Central memory CD8-positive, alpha-beta T cell (primary cell): ENCODE results near the gene SINHCAF.
"Not testable (repeated sequence)": the region's sequence is repeated elsewhere in the genome, so short reads cannot be mapped to it uniquely, and the experiment has no call there.

Experiments
- ATAC-seq: fragments of 150-1000 bp; cut with Tn5 transposase; replicated peaks from 2 replicates; pipeline ENCODE4 v1.10.0; 2022; ENCODE audit warnings: mild to moderate bottlenecking, moderate FRiP score, moderate number of reproducible peaks; ENCODE audit not compliant: poor library complexity, severe bottlenecking; ENCODE audit errors: extremely low read depth
- DNase-seq, 2 donors: peaks; one replicate each; pipeline ENCODE4 v3.0.0; 2021; ENCODE audit warnings: low spot score in 2 of 2
- H3K27ac Mint-ChIP-seq: one replicate; pipeline ENCODE4 v1.8.0; 2022; ENCODE audit warnings: low read depth, mild to moderate bottlenecking, moderate library complexity, mixed read lengths
- H3K27me3 Mint-ChIP-seq: one replicate; pipeline ENCODE4 v1.8.0; 2022; ENCODE audit warnings: mixed read lengths
- H3K36me3 Mint-ChIP-seq: one replicate; pipeline ENCODE4 v1.8.0; 2022; ENCODE audit warnings: mild to moderate bottlenecking, moderate library complexity, mixed read lengths; ENCODE audit not compliant: insufficient read depth
- H3K4me1 Mint-ChIP-seq: one replicate; pipeline ENCODE4 v1.8.0; 2022; ENCODE audit warnings: mixed read lengths
- H3K4me3 Mint-ChIP-seq: one replicate; pipeline ENCODE4 v1.8.0; 2022; ENCODE audit warnings: mild to moderate bottlenecking, moderate library complexity, mixed read lengths
- H3K9me3 Mint-ChIP-seq: one replicate; pipeline ENCODE4 v1.8.0; 2022; ENCODE audit warnings: mixed read lengths

Gene SINHCAF

DNA sequence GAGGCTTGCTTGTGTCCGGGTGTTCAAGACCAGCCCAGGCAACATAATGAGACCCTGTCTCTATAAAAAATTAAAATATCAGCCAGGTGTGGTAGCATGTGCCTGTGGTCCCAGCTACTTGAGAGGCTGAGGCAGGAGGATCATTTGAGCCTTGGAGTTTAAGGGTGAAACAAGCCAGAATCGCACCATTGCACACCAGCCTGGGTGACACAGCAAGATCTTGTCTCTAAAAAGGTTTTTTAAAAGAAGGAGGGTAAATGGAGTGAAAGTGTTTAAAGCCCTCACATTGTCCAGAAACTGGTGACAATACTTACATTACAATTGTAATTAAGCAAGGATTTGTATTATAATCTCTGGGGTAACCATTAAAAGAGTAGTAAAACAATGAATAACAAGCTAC lies 64.2 kb downstream of the SINHCAF start:
- Mint-ChIP-seq H3K36me3 (no peaks in the 10 kb centered on the region), H3K4me1 (no peaks in the 10 kb centered on the region), H3K4me3 (no peak overlapping the region), H3K27me3 (no peaks in the 10 kb centered on the region), H3K9me3 (no peaks in the 10 kb centered on the region), H3K27ac (no peak overlapping the region)
- DNase-seq (no peak), ATAC-seq (no peak)

DNA sequence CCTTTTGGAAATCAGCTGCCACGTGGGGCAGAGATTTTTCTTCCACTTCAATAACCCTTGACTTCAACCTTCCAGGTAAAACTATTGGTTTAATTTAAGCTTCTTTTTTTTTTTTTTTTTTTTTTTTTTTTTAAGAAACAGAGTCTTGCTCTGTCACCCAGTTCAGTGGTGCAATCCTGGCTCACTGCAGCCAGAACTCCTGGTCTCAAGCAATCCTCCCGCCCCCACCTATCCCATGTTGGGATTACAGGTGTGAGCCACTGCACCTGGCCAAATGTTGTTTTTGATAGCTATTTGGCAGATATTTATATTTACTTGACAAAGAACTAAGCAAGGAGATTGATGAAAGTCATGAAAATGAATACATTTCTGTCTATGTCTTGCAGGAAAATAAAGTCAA lies 65.1 kb downstream of the SINHCAF start:
- no peak overlapping the region for H3K4me3 Mint-ChIP-seq
- no peaks in the 10 kb centered on the region for H3K9me3 Mint-ChIP-seq
- H3K4me1 Mint-ChIP-seq, result no peaks in the 10 kb centered on the region
- no peak overlapping the region for H3K27ac Mint-ChIP-seq
- ATAC-seq (no peak), DNase-seq (no peak)
- H3K36me3 Mint-ChIP-seq, result no peaks in the 10 kb centered on the region
- no peaks in the 10 kb centered on the region for H3K27me3 Mint-ChIP-seq

DNA sequence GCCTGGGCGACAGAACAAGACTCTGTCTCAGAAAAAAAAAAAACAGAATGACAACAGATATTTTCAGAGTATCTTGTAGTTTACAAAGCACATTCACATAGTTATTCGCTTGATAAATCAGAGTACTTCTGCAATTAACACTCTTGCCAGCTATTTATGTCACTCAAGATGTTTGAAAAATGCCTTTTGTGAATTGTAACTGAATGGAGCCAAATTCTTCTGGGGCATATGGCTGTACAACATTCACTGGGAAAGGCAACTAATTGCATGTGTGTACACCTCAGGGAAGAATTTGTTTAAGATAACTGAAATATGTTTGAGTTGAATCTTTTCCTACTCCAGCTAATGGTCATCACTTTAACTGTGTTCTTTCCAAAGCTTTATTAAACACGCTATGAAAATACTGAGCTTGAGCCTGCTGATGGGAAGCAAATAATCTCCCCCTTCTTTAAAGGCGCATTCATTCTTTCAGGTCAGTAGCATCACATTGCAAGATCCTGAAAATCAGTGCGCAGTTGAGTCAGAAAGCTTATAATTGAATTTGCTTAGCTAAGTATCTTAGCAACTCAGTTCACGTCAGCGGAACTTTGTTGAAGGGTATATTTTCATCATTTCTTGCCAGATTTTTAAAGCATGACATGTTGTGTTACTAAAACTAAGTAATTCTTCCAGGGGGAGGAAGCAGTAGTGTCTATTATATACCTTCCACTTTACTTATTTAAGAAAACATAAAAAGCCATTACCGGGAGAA lies 66.6 kb downstream of the SINHCAF start:
- DNase-seq (no peak), ATAC-seq (no peak)
- no peaks in the 10 kb centered on the region for H3K9me3 Mint-ChIP-seq
- H3K27ac Mint-ChIP-seq, result no peak overlapping the region
- no peaks in the 10 kb centered on the region for H3K4me1 Mint-ChIP-seq
- H3K27me3 Mint-ChIP-seq, result no peaks in the 10 kb centered on the region
- H3K36me3 Mint-ChIP-seq, result no peaks in the 10 kb centered on the region
- H3K4me3 Mint-ChIP-seq, result no peak overlapping the region

DNA sequence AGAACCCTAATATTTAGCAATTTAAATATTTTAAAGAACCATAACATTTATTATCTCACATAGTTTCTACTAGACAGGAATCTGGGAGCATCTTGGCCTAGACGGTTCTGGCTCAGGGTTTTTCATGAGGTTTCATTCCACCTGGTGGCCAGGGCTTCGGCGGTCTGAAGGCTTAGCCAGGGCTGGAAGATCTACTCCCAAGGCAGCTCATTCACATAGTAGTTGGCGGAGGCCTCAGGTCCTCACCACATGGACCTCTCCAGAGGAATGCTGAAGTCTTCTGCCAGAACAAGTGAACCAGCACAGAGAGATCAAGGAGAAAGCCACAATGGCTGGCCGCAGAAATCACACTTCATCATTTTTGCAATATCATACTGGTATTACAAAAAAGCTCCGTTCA lies 68.2 kb downstream of the SINHCAF start:
- no peaks in the 10 kb centered on the region for H3K27me3 Mint-ChIP-seq
- no peaks in the 10 kb centered on the region for H3K9me3 Mint-ChIP-seq
- H3K36me3 Mint-ChIP-seq, result no peaks in the 10 kb centered on the region
- DNase-seq (no peak), ATAC-seq (no peak)
- H3K4me1 Mint-ChIP-seq, result no peaks in the 10 kb centered on the region
- H3K4me3 Mint-ChIP-seq, result no peak overlapping the region
- H3K27ac Mint-ChIP-seq, result no peak overlapping the region

DNA sequence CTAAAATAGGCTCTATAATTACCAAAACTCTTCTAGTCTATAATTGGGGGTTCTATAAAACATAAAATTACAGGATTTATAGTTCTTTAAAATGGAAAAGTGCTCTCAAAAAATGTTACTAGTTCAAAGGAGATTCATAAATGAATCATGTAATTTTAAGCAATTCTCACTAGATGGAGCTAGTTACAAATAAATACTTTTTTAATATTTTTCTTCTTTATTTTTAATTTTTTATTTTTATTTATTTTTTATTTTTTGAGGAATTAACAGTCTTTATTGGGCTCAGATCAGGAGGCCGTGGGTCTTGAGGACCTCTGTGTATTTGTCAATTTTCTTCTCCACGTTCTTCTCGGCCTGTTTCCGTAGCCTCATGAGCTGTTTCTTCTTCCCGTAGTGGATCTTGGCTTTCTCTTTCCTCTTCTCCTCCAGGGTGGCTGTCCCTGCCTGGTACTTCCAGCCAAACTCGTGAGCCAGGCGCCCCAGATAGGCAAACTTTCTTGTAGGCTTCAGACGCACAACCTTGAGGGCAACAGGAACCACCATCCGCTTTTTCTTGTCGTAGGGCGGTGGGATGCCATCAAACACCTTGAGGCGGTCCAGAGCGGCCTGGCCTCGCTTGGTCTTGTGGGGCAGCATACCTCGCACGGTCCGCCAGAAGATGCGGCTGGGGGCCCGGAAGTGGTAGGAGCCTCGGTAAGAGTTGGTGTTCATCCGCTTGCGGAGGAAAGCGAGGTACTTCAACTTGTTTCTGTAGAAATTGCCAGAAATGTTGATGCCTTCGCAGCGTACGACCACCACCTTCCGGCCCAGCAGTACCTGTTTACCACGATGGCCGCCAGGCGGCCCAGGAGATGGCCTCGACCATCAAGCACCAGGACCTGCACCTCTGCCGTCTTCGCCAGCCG lies 74.0 kb downstream of the SINHCAF start:
- not testable (repeated sequence) for H3K4me1 Mint-ChIP-seq, DNase-seq, H3K9me3 Mint-ChIP-seq, ATAC-seq, H3K36me3 Mint-ChIP-seq
- peak overlapping the region; percentile 85 for H3K27ac Mint-ChIP-seq
- H3K4me3 Mint-ChIP-seq, result peak overlapping the region; percentile 78
- H3K27me3 Mint-ChIP-seq, result peaks cover 11% of the 10 kb centered on the region

DNA sequence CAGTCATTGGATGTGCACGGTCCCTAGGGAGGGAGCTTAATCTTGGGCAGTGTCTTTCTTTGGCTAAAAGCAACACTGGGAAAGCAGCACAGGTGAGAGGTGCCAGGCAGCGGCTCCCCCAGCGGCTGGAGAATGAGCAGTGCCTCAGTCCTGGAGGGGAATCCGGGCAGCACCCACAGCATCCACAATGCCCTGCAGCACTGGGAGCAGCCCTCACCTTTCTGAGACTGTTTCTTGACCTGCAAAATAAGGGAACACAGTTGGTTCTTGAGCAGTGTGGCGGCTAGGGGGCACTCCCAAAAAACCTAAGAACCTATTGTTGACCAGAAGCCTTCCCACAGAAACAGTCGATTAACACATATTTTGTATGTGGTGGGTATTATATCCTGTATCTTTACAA lies 75.8 kb downstream of the SINHCAF start:
- H3K9me3 Mint-ChIP-seq, result no peaks in the 10 kb centered on the region
- H3K27ac Mint-ChIP-seq, result no peak overlapping the region
- DNase-seq (no peak), ATAC-seq (no peak)
- no peaks in the 10 kb centered on the region for H3K36me3 Mint-ChIP-seq
- no peaks in the 10 kb centered on the region for H3K4me1 Mint-ChIP-seq
- H3K4me3 Mint-ChIP-seq, result no peak overlapping the region
- peaks cover 11% of the 10 kb centered on the region for H3K27me3 Mint-ChIP-seq

DNA sequence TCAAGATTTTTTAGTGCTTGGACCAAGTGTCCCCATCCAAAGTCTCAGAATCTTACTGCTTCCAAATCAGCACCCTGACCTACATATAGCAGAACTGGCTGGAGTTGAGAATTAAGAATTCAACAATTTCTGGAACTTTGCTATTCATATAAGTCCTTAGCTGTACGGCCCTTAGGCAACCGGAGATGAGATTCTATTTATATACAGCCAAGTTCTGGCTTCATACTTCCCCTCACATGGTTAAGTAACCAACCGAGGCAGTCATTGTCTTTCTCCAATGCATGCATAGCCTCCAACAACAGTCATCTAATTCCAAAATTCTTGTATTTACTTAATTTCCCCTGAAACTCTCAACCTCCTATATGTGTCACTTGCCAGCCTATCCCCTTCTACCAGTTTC lies 76.6 kb downstream of the SINHCAF start:
- no peaks in the 10 kb centered on the region for H3K36me3 Mint-ChIP-seq
- no peaks in the 10 kb centered on the region for H3K9me3 Mint-ChIP-seq
- H3K27ac Mint-ChIP-seq, result no peak overlapping the region
- H3K4me3 Mint-ChIP-seq, result no peak overlapping the region
- no peak for DNase-seq
- H3K4me1 Mint-ChIP-seq, result no peaks in the 10 kb centered on the region
- H3K27me3 Mint-ChIP-seq, result peaks cover 11% of the 10 kb centered on the region
- ATAC-seq, result no peak

DNA sequence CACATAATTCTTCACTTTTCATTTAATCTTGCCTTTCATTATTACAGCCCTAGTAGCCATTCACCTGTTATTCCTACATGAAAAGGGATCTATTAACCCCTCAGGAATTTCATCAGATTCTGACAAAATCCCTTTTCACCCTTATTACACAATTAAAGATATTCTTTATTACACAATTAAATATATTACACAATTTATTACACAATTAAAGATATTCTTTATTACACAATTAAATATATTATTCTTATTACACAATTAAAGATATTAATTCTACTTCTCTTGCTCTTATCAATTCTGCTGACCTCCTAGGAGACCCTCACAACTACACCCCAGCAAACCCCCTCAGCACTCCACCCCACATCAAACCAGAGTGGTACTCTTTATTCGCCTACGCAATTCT lies 77.1 kb downstream of the SINHCAF start:
- H3K4me3 Mint-ChIP-seq, result no peak overlapping the region
- H3K9me3 Mint-ChIP-seq, result no peaks in the 10 kb centered on the region
- H3K27me3 Mint-ChIP-seq, result peaks cover 11% of the 10 kb centered on the region
- no peak overlapping the region for H3K27ac Mint-ChIP-seq
- no peak for DNase-seq
- no peak for ATAC-seq
- H3K36me3 Mint-ChIP-seq, result no peaks in the 10 kb centered on the region
- H3K4me1 Mint-ChIP-seq, result no peaks in the 10 kb centered on the region

DNA sequence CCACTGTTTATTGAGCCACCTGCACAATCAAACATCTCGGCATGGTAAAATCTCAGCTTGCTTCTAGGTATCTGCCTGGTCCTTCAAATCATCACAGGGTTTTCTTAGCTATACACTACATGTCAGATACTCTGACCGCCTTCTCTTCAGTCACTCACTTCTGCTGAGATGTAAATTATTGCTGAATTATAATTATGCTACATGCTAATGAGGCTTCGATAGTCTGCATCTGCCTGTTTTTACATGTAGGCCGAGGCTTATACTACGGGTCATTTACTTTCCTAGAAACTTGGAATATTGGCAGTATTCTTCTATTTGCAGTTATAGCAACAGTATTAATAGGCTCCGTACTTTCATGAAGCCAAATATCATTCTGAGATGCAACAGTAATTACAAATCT lies 77.6 kb downstream of the SINHCAF start:
- no peak for DNase-seq
- H3K9me3 Mint-ChIP-seq, result no peaks in the 10 kb centered on the region
- no peak overlapping the region for H3K27ac Mint-ChIP-seq
- ATAC-seq, result no peak
- no peaks in the 10 kb centered on the region for H3K36me3 Mint-ChIP-seq
- H3K4me3 Mint-ChIP-seq, result no peak overlapping the region
- peaks cover 11% of the 10 kb centered on the region for H3K27me3 Mint-ChIP-seq
- no peaks in the 10 kb centered on the region for H3K4me1 Mint-ChIP-seq

DNA sequence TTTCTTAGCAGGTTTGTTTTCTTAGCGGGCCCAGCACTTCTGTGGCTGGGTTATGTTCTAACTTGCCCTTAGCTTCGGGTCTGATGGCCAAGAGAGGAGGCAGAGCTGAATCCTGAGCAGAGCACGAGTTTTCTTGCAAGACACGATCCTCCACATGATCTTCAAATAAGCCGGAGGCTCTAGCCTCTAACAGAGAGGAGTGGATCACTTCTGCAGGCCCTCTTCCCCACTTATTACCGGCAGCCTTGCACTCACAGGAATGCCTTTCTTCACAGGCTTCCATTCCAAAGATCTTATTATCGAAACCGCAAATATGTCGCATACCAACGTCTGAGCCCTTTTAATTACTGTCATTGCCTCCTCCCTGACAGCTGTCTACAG lies 79.5 kb downstream of the SINHCAF start:
- no peaks in the 10 kb centered on the region for H3K36me3 Mint-ChIP-seq
- DNase-seq (no peak), ATAC-seq (no peak)
- H3K4me1 Mint-ChIP-seq, result no peaks in the 10 kb centered on the region
- no peak overlapping the region for H3K4me3 Mint-ChIP-seq
- no peak overlapping the region for H3K27ac Mint-ChIP-seq
- peaks cover 11% of the 10 kb centered on the region for H3K27me3 Mint-ChIP-seq
- H3K9me3 Mint-ChIP-seq, result no peaks in the 10 kb centered on the region

DNA sequence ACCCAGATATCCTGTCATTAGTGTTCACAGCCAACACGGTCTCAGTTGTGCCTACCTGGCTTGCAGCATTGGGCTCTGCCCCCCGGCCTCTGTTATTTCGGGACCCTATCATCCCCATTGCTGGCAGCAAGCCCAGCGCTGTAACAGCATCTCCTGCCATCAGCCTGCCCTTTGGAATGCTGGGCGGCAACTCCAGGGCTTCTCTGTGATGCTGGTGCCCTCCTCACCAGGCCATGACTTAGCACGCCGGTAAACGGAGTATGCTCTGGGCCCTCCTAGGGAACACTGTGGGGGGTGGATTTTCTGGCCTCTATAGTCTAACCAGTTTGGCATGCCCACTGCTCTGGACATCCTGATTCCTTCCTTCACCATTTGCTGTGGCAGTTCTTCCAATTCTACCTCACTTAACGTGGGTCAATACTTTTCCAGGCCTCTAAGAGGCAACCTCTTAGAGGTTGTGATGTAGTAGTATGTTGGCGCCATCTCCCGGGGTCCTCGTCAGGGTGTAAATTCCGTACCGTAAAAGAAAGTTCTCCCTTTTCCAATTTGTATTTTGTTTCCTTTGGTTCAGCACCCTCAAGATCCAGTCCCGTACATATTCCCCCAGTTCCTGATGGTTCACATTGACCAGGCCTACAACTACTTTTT lies 80.0 kb downstream of the SINHCAF start:
- peaks cover 11% of the 10 kb centered on the region for H3K27me3 Mint-ChIP-seq

DNA sequence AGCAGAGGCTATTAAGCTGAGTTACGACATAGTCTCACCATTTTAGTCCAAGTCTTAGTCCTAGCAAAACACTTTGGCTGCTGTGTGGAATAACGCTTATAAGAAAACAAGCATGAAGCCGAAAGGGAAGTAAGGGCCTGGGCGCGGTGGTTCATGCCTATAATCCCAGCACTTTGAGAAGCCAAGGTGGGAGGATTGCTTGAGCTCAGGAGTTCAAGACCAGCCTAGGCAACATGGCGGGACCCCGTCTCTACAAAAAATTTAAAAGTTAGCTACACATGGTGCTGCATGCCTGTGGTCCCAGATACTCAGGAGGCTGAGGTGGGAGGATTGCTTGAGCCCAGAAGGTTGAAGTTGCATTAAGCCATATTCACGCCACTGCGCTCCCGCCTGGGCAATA lies 83.5 kb downstream of the SINHCAF start:
- H3K27me3 Mint-ChIP-seq, DNase-seq, H3K9me3 Mint-ChIP-seq, H3K36me3 Mint-ChIP-seq, H3K27ac Mint-ChIP-seq, H3K4me1 Mint-ChIP-seq, H3K4me3 Mint-ChIP-seq, ATAC-seq: not testable (repeated sequence)

More for the DNA sequence above, 80.0 kb downstream of the SINHCAF start:
- no peak for DNase-seq
- ATAC-seq, result no peak
- no peaks in the 10 kb centered on the region for H3K9me3 Mint-ChIP-seq
- H3K4me1 Mint-ChIP-seq, result no peaks in the 10 kb centered on the region
- no peaks in the 10 kb centered on the region for H3K36me3 Mint-ChIP-seq
- H3K4me3 Mint-ChIP-seq, result no peak overlapping the region
- H3K27ac Mint-ChIP-seq, result no peak overlapping the region
